Tibial nerve (tissue), 4 donors: ENCODE data around the gene SPTBN5.

ENCODE experiments used
- EP300 ChIP-seq, 2 donors: sonication (generic); formaldehyde crosslinking; IDR thresholded peaks; one replicate each; pipeline ENCODE4 v1.6.1; 2017; ENCODE audit warnings: antibody characterized with exemption in 2 of 2, mild to moderate bottlenecking in 1 of 2
- POLR2A ChIP-seq, 2 donors: fragments of 450-650 bp; IDR thresholded peaks; one replicate each; pipeline ENCODE4 v1.6.1; 2017; ENCODE audit warnings: antibody characterized with exemption in 2 of 2, mild to moderate bottlenecking in 2 of 2, moderate library complexity in 2 of 2
- TF ChIP-seq, protein P1 (sequence below), 5 experiments: fragments of 200-600 bp in 3 of 5; fragments of 450-650 bp in 2 of 5; sonication (generic) in 3 of 5; IDR thresholded peaks; one replicate each; pipeline ENCODE4 v1.5.1; 2016 to 2019; ENCODE audit warnings: antibody characterized with exemption in 5 of 5, mild to moderate bottlenecking in 3 of 5, moderate library complexity in 2 of 5

DNA sequence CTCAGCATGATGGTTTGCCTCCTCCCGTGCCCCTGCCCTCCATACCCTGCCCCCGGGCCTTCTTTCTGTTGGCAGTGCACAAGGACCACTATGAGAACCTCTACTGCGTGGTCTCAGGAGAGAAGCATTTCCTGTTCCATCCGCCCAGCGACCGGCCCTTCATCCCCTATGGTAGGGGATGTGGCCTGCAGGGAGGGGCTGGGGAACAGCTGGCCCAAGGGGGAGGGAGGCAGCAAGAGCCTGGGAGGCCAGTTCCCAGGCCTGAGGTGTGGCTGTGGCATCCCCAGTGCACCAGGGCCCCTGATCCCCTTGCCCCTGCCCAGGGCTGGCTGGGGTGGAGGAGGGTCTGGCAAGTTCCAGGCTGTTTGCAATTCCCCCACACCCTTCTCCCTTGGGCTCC, 57.8 kb downstream of the SPTBN5 start:
- TF ChIP-seq, protein P1, sequence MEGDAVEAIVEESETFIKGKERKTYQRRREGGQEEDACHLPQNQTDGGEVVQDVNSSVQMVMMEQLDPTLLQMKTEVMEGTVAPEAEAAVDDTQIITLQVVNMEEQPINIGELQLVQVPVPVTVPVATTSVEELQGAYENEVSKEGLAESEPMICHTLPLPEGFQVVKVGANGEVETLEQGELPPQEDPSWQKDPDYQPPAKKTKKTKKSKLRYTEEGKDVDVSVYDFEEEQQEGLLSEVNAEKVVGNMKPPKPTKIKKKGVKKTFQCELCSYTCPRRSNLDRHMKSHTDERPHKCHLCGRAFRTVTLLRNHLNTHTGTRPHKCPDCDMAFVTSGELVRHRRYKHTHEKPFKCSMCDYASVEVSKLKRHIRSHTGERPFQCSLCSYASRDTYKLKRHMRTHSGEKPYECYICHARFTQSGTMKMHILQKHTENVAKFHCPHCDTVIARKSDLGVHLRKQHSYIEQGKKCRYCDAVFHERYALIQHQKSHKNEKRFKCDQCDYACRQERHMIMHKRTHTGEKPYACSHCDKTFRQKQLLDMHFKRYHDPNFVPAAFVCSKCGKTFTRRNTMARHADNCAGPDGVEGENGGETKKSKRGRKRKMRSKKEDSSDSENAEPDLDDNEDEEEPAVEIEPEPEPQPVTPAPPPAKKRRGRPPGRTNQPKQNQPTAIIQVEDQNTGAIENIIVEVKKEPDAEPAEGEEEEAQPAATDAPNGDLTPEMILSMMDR (IDR thresholded peaks at IDR 0.05), result no peak
- TF ChIP-seq EP300 (IDR thresholded peaks at IDR 0.05) (no peak), POLR2A (IDR thresholded peaks at IDR 0.05) (no peak)
